Mesenchymal stem cell (in vitro differentiated cells and primary cell): ENCODE measurements around the gene SLC24A3.

ENCODE experiments used
- DNase-seq: peaks from one replicate; pipeline ENCODE4 v3.0.0-alpha.2; 2013
- H2AFZ ChIP-seq: one replicate; pipeline ENCODE4 v1.6.1; 2013; ENCODE audit warnings: low read depth, mild to moderate bottlenecking, control low read depth, inconsistent platforms, low read length, moderate library complexity
- H2AK5ac ChIP-seq: 2 replicates; pipeline ENCODE4 v1.6.1; 2013; ENCODE audit warnings: low read length, moderate library complexity, mild to moderate bottlenecking, inconsistent platforms; ENCODE audit not compliant: severe bottlenecking
- H2BK120ac ChIP-seq: one replicate; pipeline ENCODE4 v1.6.1; 2013; ENCODE audit warnings: low read depth, mild to moderate bottlenecking, inconsistent platforms, low read length, moderate library complexity
- H2BK12ac ChIP-seq, 2 experiments: one replicate each; pipeline ENCODE4 v1.6.1; 2013; ENCODE audit warnings: inconsistent platforms in 2 of 2, low read length in 2 of 2, mild to moderate bottlenecking in 2 of 2, moderate library complexity in 2 of 2, control low read depth in 1 of 2
- H2BK15ac ChIP-seq: one replicate; pipeline ENCODE4 v1.6.1; 2013; ENCODE audit warnings: mild to moderate bottlenecking, low read depth, inconsistent platforms; ENCODE audit not compliant: poor library complexity, severe bottlenecking
- H2BK5ac ChIP-seq: 2 replicates; pipeline ENCODE4 v1.6.1; 2013; ENCODE audit warnings: low read depth, mild to moderate bottlenecking, low read length, control low read depth, inconsistent platforms; ENCODE audit not compliant: poor library complexity, severe bottlenecking
- H3K14ac ChIP-seq, 2 experiments: one replicate each; pipeline ENCODE4 v1.6.1; 2013; ENCODE audit warnings: inconsistent platforms in 2 of 2, low read length in 2 of 2, control low read depth in 1 of 2, mild to moderate bottlenecking in 1 of 2, moderate library complexity in 1 of 2
- H3K18ac ChIP-seq, 2 experiments: one replicate each; pipeline ENCODE4 v1.6.1; 2013; ENCODE audit warnings: inconsistent platforms in 2 of 2, low read length in 2 of 2, control low read depth in 1 of 2, low read depth in 1 of 2, mild to moderate bottlenecking in 1 of 2
- H3K23ac ChIP-seq, 2 experiments: one replicate each; pipeline ENCODE4 v1.6.1; 2013; ENCODE audit warnings: inconsistent platforms in 2 of 2, low read length in 2 of 2, mild to moderate bottlenecking in 2 of 2, moderate library complexity in 2 of 2, control low read depth in 1 of 2
- H3K27ac ChIP-seq: 2 replicates; pipeline ENCODE4 v1.5.1; 2013; ENCODE audit warnings: mild to moderate bottlenecking, moderate library complexity, low read length, control low read depth, inconsistent platforms; ENCODE audit not compliant: poor library complexity, severe bottlenecking
- H3K27me3 ChIP-seq, 2 experiments: 2 replicates each; pipeline versions ENCODE4 v1.6.1 to v1.7.0; 2013; ENCODE audit warnings: low read length in 2 of 2, mild to moderate bottlenecking in 2 of 2, moderate library complexity in 2 of 2, control low read depth in 1 of 2, inconsistent platforms in 1 of 2; ENCODE audit not compliant: control insufficient read depth in 1 of 2, insufficient read depth in 1 of 2
- H3K36me3 ChIP-seq, 2 experiments: 2 replicates each; pipeline versions ENCODE4 v1.6.1 to v1.7.0; 2013; ENCODE audit warnings: low read length in 2 of 2, control low read depth in 1 of 2, inconsistent platforms in 1 of 2, low read depth in 1 of 2, mild to moderate bottlenecking in 1 of 2; ENCODE audit not compliant: insufficient read depth in 2 of 2, control insufficient read depth in 1 of 2
- H3K4ac ChIP-seq, 2 experiments: one replicate each; pipeline ENCODE4 v1.6.1; 2013; ENCODE audit warnings: inconsistent platforms in 2 of 2, low read length in 2 of 2, mild to moderate bottlenecking in 2 of 2, moderate library complexity in 2 of 2, control low read depth in 1 of 2, low read depth in 1 of 2
- H3K4me1 ChIP-seq: 2 replicates; pipeline ENCODE4 v1.6.1; 2013; ENCODE audit warnings: low read depth, low read length, control low read depth; ENCODE audit not compliant: control insufficient read depth, insufficient read depth
- H3K4me2 ChIP-seq: 2 replicates; pipeline ENCODE4 v1.6.1; 2013; ENCODE audit warnings: low read length, mild to moderate bottlenecking, inconsistent platforms; ENCODE audit not compliant: poor library complexity, severe bottlenecking
- H3K4me3 ChIP-seq, 2 experiments: 2 replicates each; pipeline versions ENCODE4 v1.5.1 to v1.7.0; 2013; ENCODE audit warnings: low read length in 2 of 2, mild to moderate bottlenecking in 2 of 2, control low read depth in 1 of 2, low read depth in 1 of 2; ENCODE audit not compliant: insufficient read depth in 1 of 2
- H3K79me1 ChIP-seq: replicated peaks from 2 replicates; pipeline ENCODE4 v1.6.1; 2013; ENCODE audit warnings: mild to moderate bottlenecking, control low read depth, low read length, inconsistent platforms; ENCODE audit not compliant: poor library complexity, severe bottlenecking
- H3K9ac ChIP-seq: 2 replicates; pipeline ENCODE4 v1.7.0; 2013; ENCODE audit warnings: mild to moderate bottlenecking, low read length, moderate library complexity
- H3K9me3 ChIP-seq: 2 replicates; pipeline ENCODE4 v1.7.0; 2013; ENCODE audit warnings: mild to moderate bottlenecking, low read length; ENCODE audit not compliant: control insufficient read depth
- H4K8ac ChIP-seq: one replicate; pipeline ENCODE4 v1.6.1; 2013; ENCODE audit warnings: inconsistent platforms, mild to moderate bottlenecking, low read length, moderate library complexity
- H4K91ac ChIP-seq: one replicate; pipeline ENCODE4 v1.6.1; 2013; ENCODE audit warnings: mild to moderate bottlenecking, low read length, inconsistent platforms
- WGBS: methylation state at CpG from one replicate; pipeline ENCODE4 v1.1.7; 2013; ENCODE audit warnings: mixed read lengths; 5-methylcytosine and 5-hydroxymethylcytosine counted together

The SLC24A3 gene

DNA sequence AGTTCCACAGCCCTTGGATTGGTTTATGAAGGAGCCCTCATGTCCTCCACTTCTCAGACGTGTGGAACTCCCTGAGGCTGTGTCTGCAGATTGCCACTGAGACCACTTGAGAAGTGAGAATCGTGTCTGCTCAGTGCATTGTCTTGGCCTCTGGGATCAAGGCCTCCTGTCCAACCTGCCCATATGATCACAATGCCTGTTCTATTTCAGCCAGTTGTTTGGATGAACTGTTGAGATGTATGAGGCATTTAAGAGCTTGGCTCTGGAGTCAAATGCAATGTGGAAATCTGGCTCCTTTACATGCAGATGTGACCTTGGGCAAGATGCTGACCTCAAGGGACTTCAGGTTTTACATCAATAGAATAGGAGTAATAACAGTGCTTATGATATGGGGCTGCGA lies 125.9 kb downstream of the SLC24A3 start:
- Histone ChIP-seq H3K79me1 (no peaks in the 10 kb centered on the region), H3K4me1 (no peaks in the 10 kb centered on the region), H3K23ac (no peak overlapping the region), H3K4me3 (no peak overlapping the region), H3K27ac (no peak overlapping the region), H4K8ac (no peak overlapping the region), H2BK15ac (no peak overlapping the region), H3K14ac (no peak overlapping the region), H2AFZ (no peak overlapping the region), H3K4ac (no peak overlapping the region), H2BK5ac (no peak overlapping the region), H2AK5ac (no peak overlapping the region), H3K4me2 (no peak overlapping the region), H3K36me3 (no peaks in the 10 kb centered on the region), H4K91ac (no peak overlapping the region), H2BK120ac (no peak overlapping the region), H3K9me3 (no peaks in the 10 kb centered on the region), H2BK12ac (no peak overlapping the region), H3K9ac (no peak overlapping the region), H3K27me3 (peaks cover 0 to 8% of the 10 kb centered on the region in 2 experiments), H3K18ac (no peak overlapping the region)
- 33% methylated on average over 3 of the region's 3 CpGs for WGBS
- DNase-seq = no peak

DNA sequence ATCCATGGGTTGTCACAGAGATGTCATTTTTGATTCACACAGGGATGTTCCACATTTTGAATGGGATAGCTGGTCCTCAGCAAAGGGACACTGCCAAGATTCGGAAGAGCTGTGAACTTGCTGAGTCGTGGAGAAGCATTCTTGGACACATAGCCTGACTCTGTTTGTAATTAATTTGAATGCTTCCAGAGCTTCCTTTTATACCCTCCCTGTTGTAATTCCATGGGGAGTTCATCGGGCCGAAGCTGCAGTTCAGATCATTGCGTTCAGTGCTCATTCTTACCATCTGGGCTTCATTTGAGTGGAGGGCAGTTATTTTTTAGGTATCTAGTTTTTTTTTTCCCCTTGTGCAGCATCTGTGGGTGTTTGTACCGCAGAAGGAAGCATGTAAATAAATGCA lies 126.5 kb downstream of the SLC24A3 start:
- Histone ChIP-seq H3K27ac (no peak overlapping the region), H3K27me3 (peaks cover 0 to 8% of the 10 kb centered on the region in 2 experiments), H3K9me3 (no peaks in the 10 kb centered on the region), H3K18ac (no peak overlapping the region), H2AFZ (no peak overlapping the region), H3K14ac (no peak overlapping the region), H2BK15ac (no peak overlapping the region), H3K4me2 (no peak overlapping the region), H2BK120ac (no peak overlapping the region), H2AK5ac (no peak overlapping the region), H3K79me1 (no peaks in the 10 kb centered on the region), H4K8ac (no peak overlapping the region), H3K23ac (no peak overlapping the region), H4K91ac (no peak overlapping the region), H2BK12ac (no peak overlapping the region), H3K9ac (no peak overlapping the region), H3K4ac (no peak overlapping the region), H3K4me1 (no peaks in the 10 kb centered on the region), H3K4me3 (no peak overlapping the region), H3K36me3 (no peaks in the 10 kb centered on the region), H2BK5ac (no peak overlapping the region)
- no peak for DNase-seq
- WGBS = 38% methylated on average over 5 of the region's 6 CpGs

DNA sequence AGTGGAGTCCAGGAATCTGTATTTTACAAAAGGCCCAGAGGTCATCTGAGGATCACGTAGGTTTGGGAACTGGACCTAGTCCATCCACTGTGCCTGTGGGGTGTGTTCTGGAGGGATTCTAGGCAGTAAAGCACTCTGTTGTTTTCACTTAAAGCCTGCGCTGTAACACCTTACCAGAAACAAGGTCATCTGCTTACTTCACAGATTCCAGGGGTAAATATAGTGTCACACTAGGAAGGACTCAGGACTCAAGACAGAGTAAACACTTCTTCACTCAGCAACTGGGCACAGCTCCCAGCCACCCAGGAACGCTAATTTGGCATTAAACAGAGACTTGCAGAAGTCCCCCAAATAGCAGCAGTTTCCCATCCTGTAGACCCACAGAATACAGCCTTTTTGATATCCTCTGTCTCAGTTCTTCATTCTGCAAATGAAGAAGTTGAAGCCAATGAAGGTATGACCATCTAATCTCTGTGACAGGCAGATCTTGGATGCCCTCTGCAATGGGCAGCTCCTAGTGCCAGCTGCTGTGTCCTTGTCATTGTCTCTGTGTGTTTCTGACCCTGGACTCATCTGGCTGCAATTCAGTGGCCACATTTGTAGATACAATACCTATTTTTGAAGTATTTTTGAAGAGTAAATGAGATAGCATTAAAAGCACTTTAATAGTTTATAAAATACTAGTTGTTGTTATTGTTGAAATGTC lies 129.1 kb downstream of the SLC24A3 start:
- no peak overlapping the region for H3K14ac ChIP-seq
- no peaks in the 10 kb centered on the region for H3K36me3 ChIP-seq
- no peak overlapping the region for H2BK12ac ChIP-seq
- no peak overlapping the region for H2BK120ac ChIP-seq
- 74% methylated on average over 3 of the region's 3 CpGs for WGBS
- H2BK15ac ChIP-seq = no peak overlapping the region
- H3K79me1 ChIP-seq = no peaks in the 10 kb centered on the region
- no peak overlapping the region for H3K18ac ChIP-seq
- no peak overlapping the region for H3K23ac ChIP-seq
- H2BK5ac ChIP-seq = no peak overlapping the region
- H3K27me3 ChIP-seq = peaks cover 0 to 11% of the 10 kb centered on the region in 2 experiments
- no peak overlapping the region for H2AFZ ChIP-seq
- no peak overlapping the region for H3K4me3 ChIP-seq
- DNase-seq = no peak
- no peak overlapping the region for H3K4ac ChIP-seq
- no peaks in the 10 kb centered on the region for H3K4me1 ChIP-seq
- H3K4me2 ChIP-seq = no peak overlapping the region
- no peak overlapping the region for H2AK5ac ChIP-seq
- H4K8ac ChIP-seq = no peak overlapping the region
- no peaks in the 10 kb centered on the region for H3K9me3 ChIP-seq
- no peak overlapping the region for H3K27ac ChIP-seq
- H4K91ac ChIP-seq = no peak overlapping the region
- H3K9ac ChIP-seq = no peak overlapping the region

DNA sequence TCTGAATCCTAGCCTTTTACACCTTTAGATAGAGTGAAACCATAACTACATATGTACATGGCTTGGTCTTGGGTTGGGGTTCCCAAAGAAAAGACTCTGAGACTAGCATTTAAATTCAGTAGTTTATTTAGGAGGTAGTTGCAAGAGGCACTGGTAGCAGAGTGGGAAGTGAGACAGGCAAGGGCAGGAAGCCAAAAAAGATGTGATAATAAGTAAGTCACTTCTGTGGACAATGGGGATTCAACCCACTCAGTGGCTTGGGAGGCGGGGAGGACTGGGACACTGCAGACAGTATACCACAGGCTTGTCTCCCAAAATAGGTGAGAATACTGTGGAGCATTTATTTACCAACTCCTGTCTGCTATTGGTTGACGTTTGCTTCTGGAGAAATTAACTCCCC lies 131.9 kb downstream of the SLC24A3 start:
- H3K9me3 ChIP-seq = no peaks in the 10 kb centered on the region
- no peak overlapping the region for H3K4me3 ChIP-seq
- no peak overlapping the region for H3K9ac ChIP-seq
- no peak overlapping the region for H2BK5ac ChIP-seq
- H2BK12ac ChIP-seq = no peak overlapping the region
- H3K36me3 ChIP-seq = no peaks in the 10 kb centered on the region
- H3K79me1 ChIP-seq = no peaks in the 10 kb centered on the region
- 71% methylated on average over 1 of the region's 2 CpGs for WGBS
- no peaks in the 10 kb centered on the region for H3K4me1 ChIP-seq
- no peak overlapping the region for H3K14ac ChIP-seq
- DNase-seq = no peak
- no peak overlapping the region for H3K4me2 ChIP-seq
- H3K4ac ChIP-seq = no peak overlapping the region
- no peak overlapping the region for H3K27ac ChIP-seq
- H2BK15ac ChIP-seq = no peak overlapping the region
- no peak overlapping the region for H2BK120ac ChIP-seq
- no peak overlapping the region for H4K91ac ChIP-seq
- no peak overlapping the region for H3K18ac ChIP-seq
- no peak overlapping the region for H4K8ac ChIP-seq
- no peak overlapping the region for H3K23ac ChIP-seq
- no peak overlapping the region for H2AK5ac ChIP-seq
- H3K27me3 ChIP-seq = peaks cover 0 to 11% of the 10 kb centered on the region in 2 experiments
- no peak overlapping the region for H2AFZ ChIP-seq
